Ovary (tissue), 9 donors: ENCODE results near the gene LRCH4. TPM values are rescaled to one million over a fixed set of nuclear protein-coding genes. Genes with fewer than 3 reads are reported as not detected.

Experiments
- DNase-seq, 5 donors: peaks; one replicate each; pipeline ENCODE4 v3.0.0-alpha.2; 2019 to 2020
- H3K27ac ChIP-seq, 2 donors: fragments of 200-600 bp; one replicate each; pipeline versions ENCODE4 v1.5.1 to v1.8.0; 2019 to 2022
- H3K27me3 ChIP-seq: fragments of 200-600 bp; one replicate; pipeline ENCODE4 v1.8.0; 2022
- H3K36me3 ChIP-seq: fragments of 200-600 bp; sonication (generic); one replicate; pipeline ENCODE4 v1.5.1; 2019
- H3K4me1 ChIP-seq: one replicate; pipeline ENCODE4 v1.8.1; 2013; ENCODE audit warnings: mild to moderate bottlenecking, moderate library complexity; ENCODE audit not compliant: insufficient read depth
- H3K4me3 ChIP-seq: fragments of 200-600 bp; sonication (generic); one replicate; pipeline ENCODE4 v1.5.1; 2017
- H3K9me3 ChIP-seq, 2 donors: fragments of 200-600 bp in 1 of 2; sonication (generic) in 1 of 2; one replicate each; pipeline versions ENCODE4 v1.5.1 to v1.8.1; 2013 to 2019; ENCODE audit warnings: mild to moderate bottlenecking in 1 of 2, moderate library complexity in 1 of 2
- EP300 ChIP-seq: sonication (generic); formaldehyde crosslinking; IDR thresholded peaks from one replicate; pipeline ENCODE4 v1.6.1; 2017; ENCODE audit warnings: antibody characterized with exemption
- POLR2A ChIP-seq: fragments of 450-650 bp; IDR thresholded peaks from one replicate; pipeline ENCODE4 v1.6.1; 2017; ENCODE audit warnings: antibody characterized with exemption, mild to moderate bottlenecking, moderate library complexity
- WGBS, 3 donors: extraction: QIAGEN DNeasy Blood & Tissue Kit in 1 of 3; methylation state at CpG; one replicate each; pipeline versions ENCODE4 v1.1.5 to v1.1.7; 2013 to 2017; 5-methylcytosine and 5-hydroxymethylcytosine counted together
- intact Hi-C, 4 donors: fragments of 100-400 bp; cut with DNase I; formaldehyde crosslinking; loops; one replicate each; pipeline versions ENCODE4 v1.11.0 to v1.15.1; 2022 to 2023
- polyA plus RNA-seq, 2 donors: library from polyadenylated mRNA; stranded (reverse); fragments of 200-250 nt in 1 of 2; fragments of 350-450 nt in 1 of 2; fragmentation: Illumina TruSeq in 1 of 2; extraction: RNeasy Lipid Tissue Mini Kit (QIAGEN cat#74804) in 1 of 2; gene quantifications; one replicate each; pipeline ENCODE4 v1.2.3, GENCODE V29; 2013 to 2014
- total RNA-seq, 7 donors: library from RNA; depleted of rRNA in 2 of 7; stranded (reverse); fragments of >200 nt in 2 of 7; fragmentation: NEBNext Ultra II Directional in 3 of 7; extraction: Animal tissue kit (Norgen Biotek cat#: 25700) in 3 of 7; gene quantifications; one replicate each; pipeline versions ENCODE4 v1.1.0 to v1.2.4, GENCODE V29; 2016 to 2023
- TF ChIP-seq, protein P1 (sequence below), 3 donors: fragments of 450-650 bp in 2 of 3; fragments of 200-600 bp in 1 of 3; IDR thresholded peaks; one replicate each; pipeline versions ENCODE4 v1.5.1 to v1.8.0; 2016 to 2022; ENCODE audit warnings: antibody characterized with exemption in 3 of 3, mild to moderate bottlenecking in 1 of 3
- donor health status: DM: no; HTN: no; CAD: no; lungs with moderate emphysema.
- donor health status: DM: no; HTN: no; CAD: no.
- donor health status: Bipolar disorder and iron deficiency.
- donor health status: DM: yes; HTN: yes; CAD: no.
- donor health status: DM: no; HTN: no; CAD: no.
- donor health status: DM: yes; HTN: yes; CAD: no.

The LRCH4 gene
- total and polyA plus RNA-seq, 9 donors: 3.5 to 133 (median 79.2) TPM

DNA sequence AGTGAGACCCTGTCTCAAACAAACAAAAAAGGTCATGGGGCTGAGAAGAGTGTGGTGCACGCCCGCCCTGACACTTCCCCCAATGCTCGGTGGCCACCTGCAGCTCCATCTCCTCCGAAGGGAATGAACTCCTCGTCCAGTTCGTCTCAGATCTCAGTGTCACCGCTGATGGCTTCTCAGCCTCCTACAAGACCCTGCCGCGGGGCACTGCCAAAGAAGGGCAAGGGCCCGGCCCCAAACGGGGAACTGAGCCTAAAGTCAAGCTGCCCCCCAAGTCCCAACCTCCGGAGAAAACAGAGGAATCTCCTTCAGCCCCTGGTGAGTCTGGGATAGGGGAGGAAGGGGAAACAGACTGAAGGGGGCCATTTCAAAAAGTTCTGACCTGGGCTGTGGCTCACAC is 20.4 kb upstream of the LRCH4 start:
- intact Hi-C loops: loop anchor here in 1 of 4 donors (5.0 kb wide), 1 partner anchor 71 kb away; no protein-coding TSS in a partner anchor
- 89 to 94% (median 91%) methylated on average over 12 of the region's 12 CpGs for whole genome bisulfite sequencing, 3 donors
- peaks cover 17% of the 10 kb centered on the region for H3K4me1 ChIP-seq
- no peak overlapping the region for H3K4me3 ChIP-seq
- no peak overlapping the region for H3K27ac ChIP-seq
- no peak for DNase-seq
- H3K9me3 ChIP-seq: no peaks in the 10 kb centered on the region
- no peaks in the 10 kb centered on the region for H3K36me3 ChIP-seq
- no peak for TF ChIP-seq POLR2A
- TF ChIP-seq, protein P1, sequence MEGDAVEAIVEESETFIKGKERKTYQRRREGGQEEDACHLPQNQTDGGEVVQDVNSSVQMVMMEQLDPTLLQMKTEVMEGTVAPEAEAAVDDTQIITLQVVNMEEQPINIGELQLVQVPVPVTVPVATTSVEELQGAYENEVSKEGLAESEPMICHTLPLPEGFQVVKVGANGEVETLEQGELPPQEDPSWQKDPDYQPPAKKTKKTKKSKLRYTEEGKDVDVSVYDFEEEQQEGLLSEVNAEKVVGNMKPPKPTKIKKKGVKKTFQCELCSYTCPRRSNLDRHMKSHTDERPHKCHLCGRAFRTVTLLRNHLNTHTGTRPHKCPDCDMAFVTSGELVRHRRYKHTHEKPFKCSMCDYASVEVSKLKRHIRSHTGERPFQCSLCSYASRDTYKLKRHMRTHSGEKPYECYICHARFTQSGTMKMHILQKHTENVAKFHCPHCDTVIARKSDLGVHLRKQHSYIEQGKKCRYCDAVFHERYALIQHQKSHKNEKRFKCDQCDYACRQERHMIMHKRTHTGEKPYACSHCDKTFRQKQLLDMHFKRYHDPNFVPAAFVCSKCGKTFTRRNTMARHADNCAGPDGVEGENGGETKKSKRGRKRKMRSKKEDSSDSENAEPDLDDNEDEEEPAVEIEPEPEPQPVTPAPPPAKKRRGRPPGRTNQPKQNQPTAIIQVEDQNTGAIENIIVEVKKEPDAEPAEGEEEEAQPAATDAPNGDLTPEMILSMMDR (IDR thresholded peaks at IDR 0.05): no peak
- TF ChIP-seq EP300: no peak
- no peaks in the 10 kb centered on the region for H3K27me3 ChIP-seq

DNA sequence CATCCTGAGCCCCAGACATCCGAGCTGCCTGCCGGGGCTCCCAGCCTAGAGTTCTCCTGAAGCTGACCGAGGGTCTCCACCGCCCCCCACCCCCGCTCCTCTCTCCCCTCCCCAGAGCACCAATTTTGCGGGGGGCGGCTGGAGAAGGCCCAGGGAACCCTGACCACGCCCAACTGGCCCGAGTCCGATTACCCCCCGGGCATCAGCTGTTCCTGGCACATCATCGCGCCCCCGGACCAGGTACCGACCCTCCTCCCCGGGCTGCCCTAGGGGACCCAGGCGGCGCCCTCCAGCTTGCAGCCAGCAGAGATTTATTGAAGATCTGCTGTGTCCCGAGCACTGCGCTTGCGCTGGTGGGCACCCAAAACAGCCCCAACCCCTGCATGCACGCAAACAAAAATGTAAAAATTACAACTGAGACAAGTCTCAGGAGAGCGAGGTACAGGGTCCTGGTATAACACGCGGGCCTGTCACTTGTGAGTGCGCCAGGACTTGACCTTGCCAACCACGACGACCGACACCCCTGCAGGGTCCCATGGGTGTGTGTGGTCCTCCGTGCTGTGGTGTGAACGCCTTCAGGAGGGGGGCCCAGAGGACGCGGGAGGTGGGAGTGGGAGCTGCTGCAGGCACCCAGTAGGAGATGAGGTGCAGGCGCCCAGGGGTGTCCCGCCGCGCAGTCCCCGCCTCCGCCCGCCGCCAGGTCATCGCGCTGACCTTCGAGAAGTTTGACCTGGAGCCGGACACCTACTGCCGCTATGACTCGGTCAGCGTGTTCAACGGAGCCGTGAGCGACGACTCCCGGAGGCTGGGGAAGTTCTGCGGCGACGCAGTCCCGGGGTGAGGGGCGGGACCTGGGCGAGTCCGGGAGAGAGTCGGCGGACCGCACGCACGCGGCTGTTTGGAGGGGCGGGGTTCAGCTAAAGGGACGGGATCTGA is 19.3 kb upstream of the LRCH4 start:
- H3K4me1 ChIP-seq: peaks cover 19% of the 10 kb centered on the region
- TF ChIP-seq POLR2A (no peak), EP300 (no peak)
- TF ChIP-seq, protein P1 (IDR thresholded peaks at IDR 0.05): no peak
- intact Hi-C loops: loop anchor here in 2 of 4 donors (2.0 to 5.0 kb wide), 3 partner anchors 18 to 72 kb away; partner anchors contain the start of genes FBXO24 (in 1 of the 2), GNB2 (in 1 of the 2) and LRCH4 (in 1 of the 2)
- H3K9me3 ChIP-seq: no peaks in the 10 kb centered on the region
- DNase-seq: peak; percentile 45 to 74 (median 71)
- peak overlapping the region; percentile 83 to 86 for H3K27ac ChIP-seq
- no peaks in the 10 kb centered on the region for H3K36me3 ChIP-seq
- peak overlapping the region; percentile 75 for H3K4me3 ChIP-seq
- no peaks in the 10 kb centered on the region for H3K27me3 ChIP-seq
- WGBS, 3 donors: 30 to 46% (median 40%) methylated on average over 61 to 68 of the region's 68 CpGs

DNA sequence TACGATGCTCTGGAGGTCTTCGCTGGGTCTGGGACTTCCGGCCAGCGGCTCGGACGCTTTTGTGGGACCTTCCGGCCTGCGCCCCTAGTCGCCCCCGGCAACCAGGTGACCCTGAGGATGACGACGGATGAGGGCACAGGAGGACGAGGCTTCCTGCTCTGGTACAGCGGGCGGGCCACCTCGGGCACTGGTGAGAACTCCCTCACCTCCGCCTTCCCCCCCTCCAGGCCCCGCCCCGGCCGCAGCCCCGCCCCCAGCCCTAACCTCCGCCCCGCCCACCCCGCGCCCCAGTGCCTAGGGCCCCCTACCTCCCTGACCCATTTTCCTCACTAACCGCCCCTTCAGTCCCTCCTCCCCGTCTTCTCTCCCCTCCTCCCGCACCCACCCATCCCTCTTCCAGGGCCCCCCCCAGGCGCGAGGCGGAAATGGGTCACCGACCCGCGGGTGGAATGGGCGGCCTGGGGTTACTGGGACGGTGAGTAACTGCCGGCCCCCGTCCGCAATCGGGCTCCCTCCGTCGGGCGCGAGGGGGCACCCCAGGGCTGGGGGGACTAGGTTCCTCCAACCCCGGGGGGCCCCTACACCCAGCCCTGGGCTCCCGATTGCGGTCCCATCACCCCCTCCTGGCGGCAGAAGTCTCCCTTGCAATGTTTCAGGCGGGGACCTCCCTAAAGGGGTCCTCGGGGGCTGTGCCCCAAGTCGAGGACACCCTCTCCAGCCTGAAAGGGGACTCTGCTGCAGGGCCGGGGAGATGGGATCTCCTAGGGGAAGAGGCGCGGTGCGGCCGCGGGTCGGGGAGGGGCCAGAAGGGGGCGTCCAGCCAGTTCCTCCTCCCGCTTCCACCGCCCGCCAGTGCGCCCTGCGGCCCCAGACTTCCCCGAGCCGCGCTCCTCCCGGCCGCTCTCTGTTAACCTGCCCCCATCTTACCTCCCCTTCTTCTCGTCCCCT is 18.4 kb upstream of the LRCH4 start:
- H3K27me3 ChIP-seq: no peaks in the 10 kb centered on the region
- peak overlapping the region; percentile 83 to 86 for H3K27ac ChIP-seq
- TF ChIP-seq, protein P1 (IDR thresholded peaks at IDR 0.05): peak in 2 of 3 donors; percentile 39 to 76
- peak; percentile 81 for TF ChIP-seq POLR2A
- no peak for TF ChIP-seq EP300
- 1 to 2% (median 1%) methylated on average over 56 to 67 of the region's 70 CpGs for WGBS, 3 donors
- peak overlapping the region; percentile 75 for H3K4me3 ChIP-seq
- H3K9me3 ChIP-seq: no peaks in the 10 kb centered on the region
- no peaks in the 10 kb centered on the region for H3K36me3 ChIP-seq
- H3K4me1 ChIP-seq: peaks cover 19% of the 10 kb centered on the region
- DNase-seq: peak; percentile 79 to 88 (median 85)
- intact Hi-C loops: loop anchor here in 1 of 4 donors (2.0 to 5.0 kb wide), 2 partner anchors 18 to 68 kb away; partner anchors contain the start of genes FBXO24, GNB2 and LRCH4

DNA sequence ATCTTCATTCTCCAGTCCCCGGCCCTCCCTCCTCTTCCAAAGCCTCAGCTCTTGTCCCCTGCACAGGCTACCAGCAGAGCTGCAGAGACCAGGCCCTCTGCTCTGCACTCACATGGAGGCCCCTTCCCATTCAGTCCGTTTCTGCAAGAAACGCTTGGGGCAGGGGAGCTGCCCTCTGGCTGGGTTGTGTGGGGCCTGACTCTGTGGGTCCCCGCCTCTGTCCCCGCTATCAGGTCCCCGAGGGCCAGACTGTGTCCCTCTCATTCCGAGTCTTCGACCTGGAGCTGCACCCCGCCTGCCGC is 17.7 kb upstream of the LRCH4 start:
- peak in 2 of 5 donors; percentile 38 to 42 for DNase-seq
- Histone ChIP-seq H3K36me3 (no peaks in the 10 kb centered on the region), H3K27me3 (no peaks in the 10 kb centered on the region), H3K9me3 (no peaks in the 10 kb centered on the region), H3K27ac (peak overlapping the region; percentile 83 to 86), H3K4me3 (peak overlapping the region; percentile 75), H3K4me1 (peaks cover 19% of the 10 kb centered on the region)
- 5 to 13% (median 9%) methylated on average over 10 of the region's 10 CpGs for WGBS, 3 donors
- TF ChIP-seq EP300 (no peak), POLR2A (no peak)
- TF ChIP-seq, protein P1 (IDR thresholded peaks at IDR 0.05): no peak
- intact Hi-C loops: loop anchor here in 1 of 4 donors (2.0 to 5.0 kb wide), 2 partner anchors 17 to 69 kb away; partner anchors contain the start of genes FBXO24, GNB2 and LRCH4
